Cardiac muscle cell (in vitro differentiated cells and primary cell): ENCODE data around the gene CSTPP1. TPM values are rescaled to one million over a fixed set of nuclear protein-coding genes. Genes with fewer than 3 reads are reported as not detected.

Source experiments
- DNase-seq, 2 donors: peaks; one replicate each; pipeline versions ENCODE4 v3.0.0 to v3.0.0-alpha.2; 2010 to 2017; ENCODE audit warnings: low read depth in 1 of 2, low spot score in 1 of 2
- H3K27ac ChIP-seq: fragments of 200-600 bp; sonication (generic); 2 replicates; pipeline ENCODE4 v1.5.1; 2016
- H3K27me3 ChIP-seq: fragments of 200-600 bp; sonication (generic); 2 replicates; pipeline ENCODE4 v1.6.0; 2016; ENCODE audit warnings: control low read depth
- H3K36me3 ChIP-seq: fragments of 200-600 bp; sonication (generic); 2 replicates; pipeline ENCODE4 v1.5.1; 2016; ENCODE audit warnings: control low read depth
- H3K4me1 ChIP-seq: fragments of 200-600 bp; sonication (generic); 2 replicates; pipeline ENCODE4 v1.8.1; 2017; ENCODE audit warnings: low read depth, mild to moderate bottlenecking, mixed run types
- H3K4me3 ChIP-seq: fragments of 200-600 bp; sonication (generic); 2 replicates; pipeline ENCODE4 v1.5.1; 2016; ENCODE audit warnings: mild to moderate bottlenecking
- H3K9me3 ChIP-seq: fragments of 200-600 bp; sonication (generic); 2 replicates; pipeline ENCODE4 v1.5.1; 2017; ENCODE audit warnings: low read depth, mild to moderate bottlenecking, control low read depth
- polyA plus RNA-seq: library from polyadenylated mRNA; unstranded; fragments of >200 nt; fragmentation: Nextera tagmentation; extraction: Ambion mirVana; gene quantifications from 2 replicates; pipeline ENCODE4 v1.2.1, GENCODE V29; 2016
- total RNA-seq: library from RNA; depleted of rRNA; stranded (reverse); fragments of >200 nt; gene quantifications from 2 replicates; pipeline ENCODE4 v1.2.3, GENCODE V29; 2016
- TF ChIP-seq, protein P1 (sequence below): IDR thresholded peaks from 2 replicates; pipeline ENCODE4 v1.5.1; 2012; ENCODE audit warnings: low read depth, mild to moderate bottlenecking, low read length

CSTPP1 gene
- total and polyA plus RNA-seq, 2 experiments from 2014 or later = 46.4 to 81.6 TPM

DNA sequence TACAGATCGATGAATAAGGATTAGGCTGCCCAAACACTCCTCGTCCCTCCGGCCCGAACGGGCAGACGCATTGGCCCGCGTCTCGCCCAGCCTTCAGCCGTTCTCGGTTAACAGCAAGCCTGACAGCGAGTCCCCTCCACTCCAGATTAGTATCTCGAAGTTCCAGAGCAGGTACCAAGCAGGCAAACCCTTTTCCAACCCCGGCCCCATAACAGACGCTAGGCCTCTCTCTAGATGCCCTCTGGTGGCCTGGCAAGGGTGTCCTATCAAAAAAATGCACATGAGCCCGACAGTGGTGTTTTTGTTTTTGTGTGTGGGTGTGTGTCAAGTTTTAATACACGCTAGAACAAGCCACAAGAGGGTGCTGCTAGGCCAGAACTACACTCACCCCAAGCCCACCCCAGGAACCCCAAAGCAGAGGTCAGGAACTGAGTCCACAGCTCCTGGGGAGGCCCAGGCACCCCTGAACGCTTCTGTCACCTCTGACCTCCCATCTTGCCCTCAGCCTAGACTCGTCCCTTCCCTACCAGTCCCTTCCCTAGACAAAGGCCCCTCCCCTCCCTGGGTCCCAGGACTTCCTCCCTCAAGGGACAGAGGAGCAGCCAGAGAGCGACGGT is 240.8 kb downstream of the CSTPP1 start:
- DNase-seq = peak; percentile 72 to 84
- Histone ChIP-seq H3K27me3 (no peaks in the 10 kb centered on the region), H3K4me3 (peak overlapping the region; percentile 83), H3K9me3 (no peaks in the 10 kb centered on the region), H3K36me3 (peaks cover 22% of the 10 kb centered on the region), H3K4me1 (peaks cover 12% of the 10 kb centered on the region), H3K27ac (peak overlapping the region; percentile 98)
- TF ChIP-seq, protein P1, sequence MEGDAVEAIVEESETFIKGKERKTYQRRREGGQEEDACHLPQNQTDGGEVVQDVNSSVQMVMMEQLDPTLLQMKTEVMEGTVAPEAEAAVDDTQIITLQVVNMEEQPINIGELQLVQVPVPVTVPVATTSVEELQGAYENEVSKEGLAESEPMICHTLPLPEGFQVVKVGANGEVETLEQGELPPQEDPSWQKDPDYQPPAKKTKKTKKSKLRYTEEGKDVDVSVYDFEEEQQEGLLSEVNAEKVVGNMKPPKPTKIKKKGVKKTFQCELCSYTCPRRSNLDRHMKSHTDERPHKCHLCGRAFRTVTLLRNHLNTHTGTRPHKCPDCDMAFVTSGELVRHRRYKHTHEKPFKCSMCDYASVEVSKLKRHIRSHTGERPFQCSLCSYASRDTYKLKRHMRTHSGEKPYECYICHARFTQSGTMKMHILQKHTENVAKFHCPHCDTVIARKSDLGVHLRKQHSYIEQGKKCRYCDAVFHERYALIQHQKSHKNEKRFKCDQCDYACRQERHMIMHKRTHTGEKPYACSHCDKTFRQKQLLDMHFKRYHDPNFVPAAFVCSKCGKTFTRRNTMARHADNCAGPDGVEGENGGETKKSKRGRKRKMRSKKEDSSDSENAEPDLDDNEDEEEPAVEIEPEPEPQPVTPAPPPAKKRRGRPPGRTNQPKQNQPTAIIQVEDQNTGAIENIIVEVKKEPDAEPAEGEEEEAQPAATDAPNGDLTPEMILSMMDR = peak; percentile 66

DNA sequence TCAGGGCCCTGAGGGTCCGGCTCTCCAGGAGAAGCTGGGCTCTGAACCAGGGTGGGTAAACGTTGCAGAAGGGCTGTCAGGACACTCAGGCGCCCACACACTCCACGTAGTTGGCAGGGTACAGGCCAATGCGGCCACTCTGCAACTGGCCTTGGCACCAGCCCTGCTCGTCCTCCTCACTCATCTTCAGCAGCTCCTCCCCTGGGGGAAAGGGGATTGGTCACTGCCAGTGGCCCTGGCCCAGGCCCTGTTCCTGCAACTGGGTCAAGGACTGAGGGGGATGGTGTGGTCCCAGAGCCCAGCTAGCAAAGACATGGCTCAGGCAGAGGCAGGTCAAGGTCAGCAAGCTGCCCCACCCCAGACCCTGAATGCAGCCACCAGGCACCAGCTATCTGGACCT is 241.3 kb downstream of the CSTPP1 start:
- Histone ChIP-seq H3K9me3 (no peaks in the 10 kb centered on the region), H3K27ac (peak overlapping the region; percentile 98), H3K27me3 (no peaks in the 10 kb centered on the region), H3K4me1 (peaks cover 12% of the 10 kb centered on the region), H3K36me3 (peaks cover 18% of the 10 kb centered on the region), H3K4me3 (no peak overlapping the region)
- TF ChIP-seq, protein P1 = no peak
- no peak for DNase-seq

DNA sequence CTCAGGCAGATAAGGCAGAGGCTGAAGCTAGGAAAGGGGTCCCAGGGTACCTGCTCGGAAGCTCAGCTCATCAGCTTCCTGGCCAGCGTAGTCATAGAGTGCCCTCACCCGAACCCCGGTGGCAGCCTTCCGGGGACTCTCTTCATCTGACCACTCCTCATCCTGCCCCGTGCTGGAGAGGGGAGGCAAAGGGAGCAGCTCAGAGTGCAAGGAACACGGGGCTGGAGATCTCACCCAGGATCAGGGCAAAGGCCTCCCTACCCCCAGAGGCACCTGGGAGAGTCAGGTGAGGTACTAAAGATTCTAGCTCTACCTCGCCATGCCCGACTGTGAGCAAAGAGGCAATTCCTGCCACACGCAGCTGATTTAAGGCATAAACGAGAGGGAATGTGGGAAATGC is 241.8 kb downstream of the CSTPP1 start:
- Histone ChIP-seq H3K4me1 (peaks cover 12% of the 10 kb centered on the region), H3K27me3 (no peaks in the 10 kb centered on the region), H3K9me3 (no peaks in the 10 kb centered on the region), H3K36me3 (peaks cover 13% of the 10 kb centered on the region), H3K4me3 (no peak overlapping the region), H3K27ac (peak overlapping the region; percentile 98)
- TF ChIP-seq, protein P1 = no peak
- DNase-seq = no peak

DNA sequence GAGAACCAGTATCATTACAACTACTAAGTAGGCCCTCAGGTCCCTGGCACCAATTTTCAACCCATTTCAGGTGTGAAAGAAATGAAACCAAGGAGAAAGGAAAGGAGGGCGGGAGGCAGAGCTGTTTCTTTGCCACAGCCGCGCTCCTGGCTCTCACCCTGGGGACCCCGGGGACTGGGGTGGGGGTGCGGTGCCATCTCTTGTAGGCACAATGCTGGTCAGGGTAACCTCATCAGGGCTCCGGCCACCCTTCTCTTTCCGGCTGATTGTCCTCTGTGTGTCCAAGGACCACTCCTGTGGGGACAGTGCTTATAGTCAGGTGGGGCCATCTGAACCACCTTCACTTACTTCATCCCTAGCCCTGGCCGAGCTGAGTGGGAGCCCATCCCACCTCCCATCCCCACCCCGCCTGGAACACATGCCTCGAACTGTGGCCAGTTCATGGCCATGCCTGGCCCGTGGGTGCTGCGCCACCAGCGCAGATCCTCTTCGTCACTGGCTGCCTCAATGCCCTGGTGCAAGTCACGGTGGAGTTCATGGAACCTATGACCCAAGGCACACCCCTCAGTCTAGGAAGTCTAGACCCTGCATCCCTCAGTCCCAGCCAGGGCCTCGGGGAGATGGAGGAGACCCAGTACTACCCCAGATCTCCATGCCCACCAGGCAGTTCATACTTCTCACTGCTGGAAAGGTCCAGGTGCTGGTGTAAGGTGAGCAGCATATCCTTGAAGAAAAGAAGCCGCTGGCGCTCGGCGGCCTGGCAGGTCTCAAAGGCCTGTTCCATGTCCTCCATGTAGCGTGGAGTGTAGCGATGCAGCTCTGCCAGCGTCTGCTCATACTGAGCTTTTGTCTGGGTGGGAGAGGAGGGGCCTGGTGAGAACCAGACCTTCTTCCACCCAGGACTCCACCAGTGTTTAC is 242.4 kb downstream of the CSTPP1 start:
- Histone ChIP-seq H3K27ac (peak overlapping the region; percentile 98), H3K4me1 (peaks cover 14% of the 10 kb centered on the region), H3K9me3 (no peaks in the 10 kb centered on the region), H3K4me3 (no peak overlapping the region), H3K27me3 (no peaks in the 10 kb centered on the region), H3K36me3 (peaks cover 7% of the 10 kb centered on the region)
- no peak for DNase-seq
- TF ChIP-seq, protein P1 = no peak

DNA sequence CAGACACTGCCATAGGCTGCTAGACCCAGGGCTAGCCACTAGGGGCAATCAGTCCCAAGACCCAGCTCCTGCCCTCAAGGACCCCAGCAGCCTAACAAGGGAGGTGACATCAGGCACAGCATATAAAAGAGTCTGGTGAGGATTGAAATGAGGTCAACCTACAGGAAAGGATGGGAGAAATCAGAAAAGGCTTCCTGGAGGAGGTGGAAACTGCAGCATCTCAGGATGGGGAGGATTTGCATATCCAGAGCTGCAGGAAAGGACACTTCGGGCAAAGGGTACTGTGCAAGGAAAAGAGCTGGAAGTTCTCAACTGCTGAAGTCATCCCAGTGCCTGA is 243.1 kb downstream of the CSTPP1 start:
- Histone ChIP-seq H3K27ac (no peak overlapping the region), H3K36me3 (peaks cover 5% of the 10 kb centered on the region), H3K4me1 (peaks cover 20% of the 10 kb centered on the region), H3K27me3 (no peaks in the 10 kb centered on the region), H3K4me3 (no peak overlapping the region), H3K9me3 (no peaks in the 10 kb centered on the region)
- peak; percentile 51 to 68 for DNase-seq
- TF ChIP-seq, protein P1 = peak; percentile 69
